ENCODE results near the gene IL21R.

IL21R gene

GRCh38 chr16:27482397-27483087 lies 80.6 kb downstream of the IL21R start:
- in situ Hi-C loops (cut with MboI; ENCODE audit: low sequenced_read_pairs): no loop called here

DNA sequence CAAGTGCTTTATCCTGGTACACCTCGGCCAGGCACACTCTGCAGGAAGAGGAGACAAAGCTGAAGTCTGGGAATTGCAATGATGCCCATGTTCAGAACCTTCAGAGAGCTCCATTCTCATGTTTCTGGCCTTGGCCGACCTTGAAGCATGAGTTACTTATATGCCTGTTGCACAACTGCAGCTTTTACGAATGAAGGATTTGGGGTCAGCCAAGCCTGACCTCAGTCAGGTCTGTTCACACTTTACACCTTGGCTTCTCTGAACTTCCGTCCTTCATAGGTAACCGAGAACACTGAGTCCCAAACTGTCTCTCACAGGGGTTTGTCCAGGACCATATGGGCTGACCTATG lies 81.1 kb downstream of the IL21R start:
- in situ Hi-C loops (cut with MboI; ENCODE audit: low sequenced_read_pairs): no loop called here

- in situ Hi-C loops (cut with MboI; ENCODE audit: low sequenced_read_pairs): no loop called here
Observed at GRCh38 chr16:27483624-27484023, 81.7 kb downstream of the IL21R start.

GRCh38 chr16:27485126-27485525 lies 83.2 kb downstream of the IL21R start:
- in situ Hi-C loops (cut with MboI; ENCODE audit: low sequenced_read_pairs): no loop called here

DNA sequence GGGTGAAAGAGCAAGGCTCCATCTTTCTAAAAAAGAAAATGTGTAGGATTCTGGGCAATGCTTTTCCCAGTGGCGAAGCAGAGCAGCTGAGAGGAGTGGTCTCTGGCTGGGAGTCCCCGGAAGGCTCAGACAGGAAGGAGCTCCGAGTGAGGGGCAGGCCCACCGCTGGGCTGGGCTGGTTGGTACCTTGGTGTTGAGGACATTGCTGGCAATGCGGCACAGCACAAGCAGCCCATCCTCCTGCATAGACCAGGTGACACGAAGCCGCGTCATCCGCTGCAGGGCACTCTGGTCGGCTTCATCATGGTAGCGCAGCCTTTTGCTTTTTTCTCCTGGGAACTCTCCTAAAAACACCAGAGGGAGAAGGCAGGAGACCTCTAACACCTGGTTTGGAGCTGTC lies 83.8 kb downstream of the IL21R start:
- in situ Hi-C loops (cut with MboI; ENCODE audit: low sequenced_read_pairs): no loop called here

GRCh38 chr16:27486344-27486743 lies 84.4 kb downstream of the IL21R start:
- in situ Hi-C loops (cut with MboI; ENCODE audit: low sequenced_read_pairs): no loop called here

- in situ Hi-C loops (cut with MboI; ENCODE audit: low sequenced_read_pairs): no loop called here
Observed at GRCh38 chr16:27486760-27487159, 84.8 kb downstream of the IL21R start.

DNA sequence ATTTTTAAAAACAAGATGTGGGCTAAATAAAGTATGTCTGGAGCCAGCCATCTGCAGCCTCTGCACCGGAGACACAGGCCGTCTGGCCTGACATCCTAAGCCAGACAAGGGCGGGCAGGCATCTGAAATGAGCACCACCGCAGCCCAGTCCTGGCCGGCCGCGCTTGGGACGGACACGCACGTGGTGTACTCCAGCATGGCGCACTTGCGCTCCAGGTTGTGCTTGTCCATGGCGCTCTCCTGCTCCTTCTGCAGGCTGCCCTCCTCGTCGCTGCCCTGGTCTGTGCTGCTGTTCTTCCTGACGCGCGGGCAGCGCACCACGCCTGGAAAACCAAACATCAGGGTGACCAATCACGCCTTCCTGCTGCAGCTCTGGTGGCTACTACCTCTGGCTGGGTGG lies 87.4 kb downstream of the IL21R start:
- in situ Hi-C loops (cut with MboI; ENCODE audit: low sequenced_read_pairs): no loop called here

DNA sequence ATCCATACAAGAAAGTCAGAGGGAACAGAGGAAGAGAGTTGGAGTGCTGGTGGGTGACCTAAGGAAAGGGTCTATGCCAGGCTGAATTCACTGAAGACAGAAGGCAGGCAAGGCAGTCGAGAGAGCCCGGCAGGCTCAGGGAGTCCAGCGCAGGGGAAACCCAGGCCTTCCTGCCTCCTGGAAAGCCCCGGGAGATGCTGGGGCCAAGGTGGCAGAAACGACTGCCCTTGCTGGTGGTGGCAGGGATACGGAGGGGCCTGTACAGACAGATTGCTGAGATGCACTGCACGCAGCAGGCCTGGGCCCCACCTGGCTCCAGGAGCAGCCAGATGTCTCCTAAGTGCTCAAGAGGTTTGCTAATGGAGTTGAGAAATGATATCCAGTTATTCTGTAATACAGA lies 87.9 kb downstream of the IL21R start:
- in situ Hi-C loops (cut with MboI; ENCODE audit: low sequenced_read_pairs): no loop called here

- in situ Hi-C loops (cut with MboI; ENCODE audit: low sequenced_read_pairs): no loop called here
Observed at GRCh38 chr16:27491894-27492587, 90.1 kb downstream of the IL21R start.

DNA sequence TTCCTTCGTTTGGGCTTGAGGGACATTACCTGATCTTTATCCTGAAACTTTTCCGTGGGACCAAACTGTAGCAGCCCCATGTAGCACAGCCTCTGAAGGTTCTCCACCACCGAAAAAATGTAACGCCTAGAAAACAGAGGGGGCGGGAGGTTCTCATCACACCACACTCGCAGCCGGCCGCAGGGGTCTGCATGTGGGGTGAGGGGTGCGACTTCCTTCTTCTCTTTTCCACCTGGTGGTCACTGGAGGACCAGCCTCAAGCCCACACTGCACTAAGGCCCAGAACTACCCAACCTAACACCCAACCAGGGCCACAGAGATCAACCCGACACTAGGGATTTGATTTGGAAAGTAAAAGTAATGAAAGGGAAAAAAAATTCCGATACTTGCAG lies 90.6 kb downstream of the IL21R start:
- in situ Hi-C loops (cut with MboI; ENCODE audit: low sequenced_read_pairs): no loop called here

DNA sequence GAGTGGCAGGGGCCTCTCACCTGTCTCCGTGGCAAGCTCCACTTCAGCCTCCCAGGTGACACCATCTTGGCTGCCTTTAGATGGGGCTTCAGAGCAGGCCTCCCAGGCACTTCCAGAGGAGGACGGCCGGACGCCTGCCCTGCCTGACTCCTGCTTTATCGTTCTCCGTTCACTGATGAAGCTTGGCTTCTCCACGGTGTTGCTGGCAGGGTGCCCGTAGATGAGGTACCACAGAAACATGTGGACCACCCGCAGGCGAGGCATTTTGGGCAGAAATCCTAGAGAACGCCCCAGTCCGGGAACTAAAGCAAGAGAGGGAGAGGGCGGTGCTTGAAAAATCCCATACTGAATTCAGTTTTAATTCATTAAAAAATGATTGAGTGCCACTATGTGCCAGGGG lies 93.2 kb downstream of the IL21R start:
- in situ Hi-C loops (cut with MboI; ENCODE audit: low sequenced_read_pairs): no loop called here

- in situ Hi-C loops (cut with MboI; ENCODE audit: low sequenced_read_pairs): no loop called here
Observed at GRCh38 chr16:27498031-27498825, 96.3 kb downstream of the IL21R start.

GRCh38 chr16:27498916-27499658 lies 97.1 kb downstream of the IL21R start:
- in situ Hi-C loops (cut with MboI; ENCODE audit: low sequenced_read_pairs): no loop called here

DNA sequence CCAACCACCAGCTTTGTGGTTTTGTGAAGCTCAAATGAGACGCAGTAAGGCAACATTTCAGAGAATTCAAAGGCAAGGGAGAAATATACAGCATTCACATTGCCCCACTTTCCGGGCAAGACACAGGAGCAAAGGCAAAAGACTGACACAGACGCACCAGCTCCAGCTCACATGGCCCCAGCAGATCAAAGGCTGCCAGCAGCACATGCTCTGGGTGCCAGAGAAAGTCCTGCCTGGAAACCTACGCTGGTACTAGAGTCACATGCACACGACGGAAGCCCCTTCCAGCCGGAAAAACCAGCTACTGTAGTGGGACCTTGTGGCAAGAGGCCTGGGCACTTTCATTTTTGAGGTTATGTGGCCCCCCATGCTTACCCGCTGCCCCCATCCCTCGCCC lies 97.7 kb downstream of the IL21R start:
- in situ Hi-C loops (cut with MboI; ENCODE audit: low sequenced_read_pairs): no loop called here

DNA sequence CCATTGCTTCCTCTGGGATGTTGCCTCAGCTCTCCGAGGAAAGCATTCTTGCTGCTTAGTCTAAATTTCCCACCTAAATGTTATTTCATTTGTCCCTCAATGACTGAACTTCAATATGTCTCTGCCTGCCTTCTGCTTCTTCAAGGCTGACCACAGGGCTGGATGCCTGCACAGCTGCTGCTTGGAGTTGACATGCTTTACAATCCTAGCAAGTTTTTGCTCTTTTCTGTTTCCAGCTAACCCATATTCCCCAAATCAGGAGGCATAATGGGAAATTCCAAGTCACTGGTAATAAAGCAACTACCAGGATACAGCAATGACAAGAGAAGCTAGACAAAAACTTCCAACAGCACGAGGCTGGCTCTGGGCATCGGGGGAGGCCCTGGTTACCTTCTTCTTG lies 98.8 kb downstream of the IL21R start:
- in situ Hi-C loops (cut with MboI; ENCODE audit: low sequenced_read_pairs): no loop called here

Measured in HL-60/S4 (cell line).